HEK293 (cell line): ENCODE data around the gene INPP4B.

Experiments used
- CTCF ChIA-PET: fragments of 350-600 bp; formaldehyde crosslinking; extraction: SDS; loops from one replicate; lab custom pipeline; 2021; ENCODE audit warnings: antibody characterized with exemption; lab: Yijun Ruan, JAX
- POLR2A ChIA-PET: fragments of 300-600 bp; formaldehyde crosslinking; extraction: SDS; loops from one replicate; lab custom pipeline; 2020; ENCODE audit warnings: antibody characterized with exemption, inconsistent platforms; lab: Yijun Ruan, JAX
- H3K27ac ChIP-seq: fragments of 200-500 bp; sonication (Bioruptor generic); 2 replicates; pipeline ENCODE4 v1.5.1; 2014; ENCODE audit warnings: low read depth, low read length, control low read depth, inconsistent platforms; ENCODE audit errors: extremely low read depth
- H3K36me3 ChIP-seq, 2 experiments: fragments of 200-500 bp in 1 of 2; sonication (Bioruptor generic) in 1 of 2; 1 replicate in 1 of 2; 2 replicates in 1 of 2; pipeline ENCODE4 v1.5.1; 2014 to 2017; ENCODE audit warnings: inconsistent platforms in 2 of 2, low read length in 2 of 2; ENCODE audit not compliant: control insufficient read depth in 2 of 2, insufficient read depth in 1 of 2
- H3K4me1 ChIP-seq: fragments of 200-500 bp; sonication (Bioruptor generic); 2 replicates; pipeline ENCODE4 v1.5.1; 2014; ENCODE audit warnings: mild to moderate bottlenecking, low read length, inconsistent platforms; ENCODE audit not compliant: control insufficient read depth, insufficient read depth
- H3K4me3 ChIP-seq: 2 replicates; pipeline ENCODE4 v1.5.1; 2011; ENCODE audit warnings: low read depth, mild to moderate bottlenecking, control low read depth, low read length, moderate library complexity
- H3K9me3 ChIP-seq: fragments of 200-500 bp; sonication (Bioruptor generic); 2 replicates; pipeline ENCODE4 v1.5.1; 2014; ENCODE audit warnings: low read depth, low read length, inconsistent platforms; ENCODE audit not compliant: control insufficient read depth, insufficient read depth
- EGR2 ChIP-seq: fragments of 450-650 bp; formaldehyde crosslinking; IDR thresholded peaks from 2 replicates; pipeline ENCODE4 v1.5.1; 2016; ENCODE audit warnings: low read depth, missing biosample characterization, missing genetic modification characterization
- GLI4 ChIP-seq: fragments of 450-650 bp; formaldehyde crosslinking; IDR thresholded peaks from 2 replicates; pipeline ENCODE4 v1.5.1; 2016; ENCODE audit warnings: missing biosample characterization, missing genetic modification characterization
- HOXC10 ChIP-seq: sonication (generic); formaldehyde crosslinking; IDR thresholded peaks from 2 replicates; pipeline ENCODE4 v1.8.1; 2023; ENCODE audit warnings: mild to moderate bottlenecking, missing genetic modification reagents
- KLF10 ChIP-seq: fragments of 450-650 bp; IDR thresholded peaks from 2 replicates; pipeline ENCODE4 v1.5.1; 2018; ENCODE audit warnings: missing biosample characterization, mild to moderate bottlenecking, missing genetic modification characterization
- WT1 ChIP-seq: fragments of 450-650 bp; formaldehyde crosslinking; IDR thresholded peaks from 2 replicates; pipeline ENCODE4 v1.5.1; 2016; ENCODE audit warnings: missing biosample characterization, missing genetic modification characterization
- ZBTB48 ChIP-seq: fragments of 450-650 bp; formaldehyde crosslinking; IDR thresholded peaks from 2 replicates; pipeline ENCODE4 v1.5.1; 2016; ENCODE audit warnings: missing biosample characterization, missing genetic modification characterization
- ZNF239 ChIP-seq: fragments of 450-650 bp; formaldehyde crosslinking; IDR thresholded peaks from 2 replicates; pipeline ENCODE4 v1.5.1; 2016; ENCODE audit warnings: missing biosample characterization, missing genetic modification characterization
- ZNF311 ChIP-seq: fragments of 450-650 bp; formaldehyde crosslinking; IDR thresholded peaks from 2 replicates; pipeline ENCODE4 v1.5.1; 2017; ENCODE audit warnings: missing biosample characterization, missing genetic modification characterization, borderline replicate concordance
- ZNF324 ChIP-seq: fragments of 450-650 bp; formaldehyde crosslinking; IDR thresholded peaks from 2 replicates; pipeline ENCODE4 v1.5.1; 2016; ENCODE audit warnings: missing biosample characterization, missing genetic modification characterization
- ZNF350 ChIP-seq: fragments of 450-650 bp; formaldehyde crosslinking; IDR thresholded peaks from 2 replicates; pipeline ENCODE4 v1.5.0; 2017; ENCODE audit warnings: missing biosample characterization, mild to moderate bottlenecking, missing genetic modification characterization
- ZNF433 ChIP-seq: fragments of 450-650 bp; formaldehyde crosslinking; IDR thresholded peaks from 2 replicates; pipeline ENCODE4 v1.5.1; 2016; ENCODE audit warnings: missing biosample characterization, missing genetic modification characterization, low read depth
- ZNF555 ChIP-seq: fragments of 450-650 bp; formaldehyde crosslinking; conservative IDR thresholded peaks from 2 replicates; pipeline ENCODE4 v1.5.1; 2017; ENCODE audit warnings: missing biosample characterization, mild to moderate bottlenecking, missing genetic modification characterization, inconsistent platforms
- TF ChIP-seq, protein P1 (sequence below): fragments of 450-650 bp; formaldehyde crosslinking; IDR thresholded peaks from 2 replicates; pipeline ENCODE4 v1.5.1; 2016; ENCODE audit warnings: missing biosample characterization, missing genetic modification characterization
- TF ChIP-seq, protein P2 (sequence below): fragments of 450-650 bp; formaldehyde crosslinking; IDR thresholded peaks from 2 replicates; pipeline ENCODE4 v1.5.1; 2016; ENCODE audit warnings: missing biosample characterization, missing genetic modification characterization, borderline replicate concordance
- TF ChIP-seq, protein P3 (sequence below): fragments of 450-650 bp; formaldehyde crosslinking; IDR thresholded peaks from 2 replicates; pipeline ENCODE4 v1.5.1; 2016; ENCODE audit warnings: missing biosample characterization, missing genetic modification characterization
- TF ChIP-seq, protein P4 (sequence below): fragments of 450-650 bp; formaldehyde crosslinking; optimal IDR thresholded peaks from 2 replicates; pipeline ENCODE3; 2016; ENCODE audit warnings: missing biosample characterization, mild to moderate bottlenecking, missing genetic modification characterization
- TF ChIP-seq, protein P5 (sequence below): fragments of 450-650 bp; formaldehyde crosslinking; IDR thresholded peaks from 2 replicates; pipeline ENCODE4 v1.5.1; 2016; ENCODE audit warnings: missing biosample characterization, missing genetic modification characterization

INPP4B gene

DNA sequence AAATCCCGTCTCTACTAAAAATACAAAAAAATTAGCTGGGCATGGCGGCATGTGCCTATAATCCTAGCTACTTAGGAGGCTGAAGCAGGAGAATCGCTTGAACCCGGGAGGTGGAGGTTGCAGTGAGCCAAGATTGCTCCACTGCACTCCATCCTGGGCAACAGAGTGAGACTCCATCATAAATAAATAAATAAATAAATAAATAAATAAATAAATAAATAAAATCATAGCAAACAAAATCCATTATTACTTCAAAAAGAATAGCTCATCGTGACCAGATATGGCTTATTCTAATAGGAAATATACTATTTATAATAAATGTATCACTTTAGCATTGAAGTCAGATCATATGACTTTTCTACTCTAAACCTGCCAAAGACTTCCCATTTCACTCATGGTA, 42.2 kb downstream of the INPP4B start (continued):
- peak; percentile 43 for TF ChIP-seq ZNF555
- peak; percentile 34; the same call in 1 of the 2 replicates for TF ChIP-seq ZNF433 (tag by site-specific recombination)

DNA sequence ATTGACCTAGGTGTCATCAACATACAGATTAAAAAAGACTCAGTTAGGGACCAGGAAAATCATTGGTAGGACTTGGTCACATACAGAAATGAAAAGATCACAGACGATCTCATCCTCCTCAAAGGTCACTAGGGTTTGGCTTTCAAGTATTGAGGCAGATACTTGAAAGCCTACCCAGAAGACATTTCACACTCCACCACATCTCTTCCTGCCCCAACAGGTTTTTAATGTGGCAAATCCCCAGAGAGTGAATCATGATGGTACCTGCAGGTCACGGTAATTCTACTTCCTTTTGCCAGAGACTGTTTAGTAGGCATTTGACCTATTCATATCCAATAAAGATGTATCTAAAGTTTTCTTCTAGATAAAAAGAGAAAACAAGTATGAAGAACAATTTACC, 44.1 kb downstream of the INPP4B start:
- CTCF ChIA-PET, result no interaction called here
- TF ChIP-seq ZNF350 (tag by site-specific recombination) (no peak), ZNF239 (tag by site-specific recombination) (no peak), KLF10 (no peak), ZBTB48 (no peak), EGR2 (tag by site-specific recombination) (no peak), ZNF324 (tag by site-specific recombination) (no peak)
- TF ChIP-seq, protein P1, sequence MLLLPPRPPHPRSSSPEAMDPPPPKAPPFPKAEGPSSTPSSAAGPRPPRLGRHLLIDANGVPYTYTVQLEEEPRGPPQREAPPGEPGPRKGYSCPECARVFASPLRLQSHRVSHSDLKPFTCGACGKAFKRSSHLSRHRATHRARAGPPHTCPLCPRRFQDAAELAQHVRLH, result no peak
- TF ChIP-seq, protein P2, sequence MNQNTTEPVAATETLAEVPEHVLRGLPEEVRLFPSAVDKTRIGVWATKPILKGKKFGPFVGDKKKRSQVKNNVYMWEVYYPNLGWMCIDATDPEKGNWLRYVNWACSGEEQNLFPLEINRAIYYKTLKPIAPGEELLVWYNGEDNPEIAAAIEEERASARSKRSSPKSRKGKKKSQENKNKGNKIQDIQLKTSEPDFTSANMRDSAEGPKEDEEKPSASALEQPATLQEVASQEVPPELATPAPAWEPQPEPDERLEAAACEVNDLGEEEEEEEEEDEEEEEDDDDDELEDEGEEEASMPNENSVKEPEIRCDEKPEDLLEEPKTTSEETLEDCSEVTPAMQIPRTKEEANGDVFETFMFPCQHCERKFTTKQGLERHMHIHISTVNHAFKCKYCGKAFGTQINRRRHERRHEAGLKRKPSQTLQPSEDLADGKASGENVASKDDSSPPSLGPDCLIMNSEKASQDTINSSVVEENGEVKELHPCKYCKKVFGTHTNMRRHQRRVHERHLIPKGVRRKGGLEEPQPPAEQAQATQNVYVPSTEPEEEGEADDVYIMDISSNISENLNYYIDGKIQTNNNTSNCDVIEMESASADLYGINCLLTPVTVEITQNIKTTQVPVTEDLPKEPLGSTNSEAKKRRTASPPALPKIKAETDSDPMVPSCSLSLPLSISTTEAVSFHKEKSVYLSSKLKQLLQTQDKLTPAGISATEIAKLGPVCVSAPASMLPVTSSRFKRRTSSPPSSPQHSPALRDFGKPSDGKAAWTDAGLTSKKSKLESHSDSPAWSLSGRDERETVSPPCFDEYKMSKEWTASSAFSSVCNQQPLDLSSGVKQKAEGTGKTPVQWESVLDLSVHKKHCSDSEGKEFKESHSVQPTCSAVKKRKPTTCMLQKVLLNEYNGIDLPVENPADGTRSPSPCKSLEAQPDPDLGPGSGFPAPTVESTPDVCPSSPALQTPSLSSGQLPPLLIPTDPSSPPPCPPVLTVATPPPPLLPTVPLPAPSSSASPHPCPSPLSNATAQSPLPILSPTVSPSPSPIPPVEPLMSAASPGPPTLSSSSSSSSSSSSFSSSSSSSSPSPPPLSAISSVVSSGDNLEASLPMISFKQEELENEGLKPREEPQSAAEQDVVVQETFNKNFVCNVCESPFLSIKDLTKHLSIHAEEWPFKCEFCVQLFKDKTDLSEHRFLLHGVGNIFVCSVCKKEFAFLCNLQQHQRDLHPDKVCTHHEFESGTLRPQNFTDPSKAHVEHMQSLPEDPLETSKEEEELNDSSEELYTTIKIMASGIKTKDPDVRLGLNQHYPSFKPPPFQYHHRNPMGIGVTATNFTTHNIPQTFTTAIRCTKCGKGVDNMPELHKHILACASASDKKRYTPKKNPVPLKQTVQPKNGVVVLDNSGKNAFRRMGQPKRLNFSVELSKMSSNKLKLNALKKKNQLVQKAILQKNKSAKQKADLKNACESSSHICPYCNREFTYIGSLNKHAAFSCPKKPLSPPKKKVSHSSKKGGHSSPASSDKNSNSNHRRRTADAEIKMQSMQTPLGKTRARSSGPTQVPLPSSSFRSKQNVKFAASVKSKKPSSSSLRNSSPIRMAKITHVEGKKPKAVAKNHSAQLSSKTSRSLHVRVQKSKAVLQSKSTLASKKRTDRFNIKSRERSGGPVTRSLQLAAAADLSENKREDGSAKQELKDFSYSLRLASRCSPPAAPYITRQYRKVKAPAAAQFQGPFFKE (tag by site-specific recombination), result no peak
- TF ChIP-seq, protein P3, sequence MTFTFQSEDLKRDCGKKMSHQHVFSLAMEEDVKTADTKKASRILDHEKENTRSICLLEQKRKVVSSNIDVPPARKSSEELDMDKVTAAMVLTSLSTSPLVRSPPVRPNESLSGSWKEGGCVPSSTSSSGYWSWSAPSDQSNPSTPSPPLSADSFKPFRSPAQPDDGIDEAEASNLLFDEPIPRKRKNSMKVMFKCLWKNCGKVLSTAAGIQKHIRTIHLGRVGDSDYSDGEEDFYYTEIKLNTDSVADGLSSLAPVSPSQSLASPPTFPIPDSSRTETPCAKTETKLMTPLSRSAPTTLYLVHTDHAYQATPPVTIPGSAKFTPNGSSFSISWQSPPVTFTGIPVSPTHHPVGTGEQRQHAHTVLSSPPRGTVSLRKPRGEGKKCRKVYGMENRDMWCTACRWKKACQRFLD, result no peak
- TF ChIP-seq, protein P4, sequence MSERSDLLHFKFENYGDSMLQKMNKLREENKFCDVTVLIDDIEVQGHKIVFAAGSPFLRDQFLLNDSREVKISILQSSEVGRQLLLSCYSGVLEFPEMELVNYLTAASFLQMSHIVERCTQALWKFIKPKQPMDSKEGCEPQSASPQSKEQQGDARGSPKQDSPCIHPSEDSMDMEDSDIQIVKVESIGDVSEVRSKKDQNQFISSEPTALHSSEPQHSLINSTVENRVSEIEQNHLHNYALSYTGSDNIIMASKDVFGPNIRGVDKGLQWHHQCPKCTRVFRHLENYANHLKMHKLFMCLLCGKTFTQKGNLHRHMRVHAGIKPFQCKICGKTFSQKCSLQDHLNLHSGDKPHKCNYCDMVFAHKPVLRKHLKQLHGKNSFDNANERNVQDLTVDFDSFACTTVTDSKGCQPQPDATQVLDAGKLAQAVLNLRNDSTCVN (tag by site-specific recombination), result no peak
- no peak overlapping the region for H3K4me3 ChIP-seq
- H3K4me1 ChIP-seq, result no peaks in the 10 kb centered on the region
- no peaks in the 10 kb centered on the region for H3K36me3 ChIP-seq
- no peaks in the 10 kb centered on the region for H3K9me3 ChIP-seq
- POLR2A ChIA-PET, result no interaction called here
- H3K27ac ChIP-seq, result no peak overlapping the region

DNA sequence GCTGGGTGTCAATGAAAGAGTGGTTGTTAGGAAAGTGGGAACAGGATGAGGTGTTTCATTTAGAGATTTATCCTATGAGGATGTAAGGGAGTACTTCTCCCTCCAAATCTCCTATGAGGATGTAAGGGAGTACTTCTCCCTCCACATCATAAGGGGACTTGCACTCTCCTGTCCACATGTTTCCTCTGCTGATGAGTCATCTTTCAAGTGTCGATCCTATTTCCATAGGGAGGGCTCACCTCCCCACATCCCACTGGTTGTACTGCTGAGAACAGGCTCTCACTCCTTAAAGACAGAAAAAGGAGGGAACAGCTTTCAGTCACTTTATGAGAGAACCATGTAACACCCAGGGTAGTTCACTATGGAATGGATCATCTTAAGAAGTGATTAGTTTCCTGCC, 65.0 kb downstream of the INPP4B start:
- Histone ChIP-seq H3K4me3 (no peak overlapping the region), H3K4me1 (no peaks in the 10 kb centered on the region), H3K27ac (no peak overlapping the region), H3K36me3 (no peaks in the 10 kb centered on the region), H3K9me3 (no peaks in the 10 kb centered on the region)
- CTCF ChIA-PET, result interaction anchor here (0.6 kb wide), 1 partner anchor 11 kb away, joined by 3 read pairs; no protein-coding TSS in a partner anchor
- POLR2A ChIA-PET, result no interaction called here
- TF ChIP-seq EGR2 (tag by site-specific recombination) (no peak), GLI4 (no peak), HOXC10 (CRISPR knock-in tag) (no peak), WT1 (tag by site-specific recombination) (peak; percentile 77), ZNF311 (tag by site-specific recombination) (no peak)
- TF ChIP-seq, protein P5, sequence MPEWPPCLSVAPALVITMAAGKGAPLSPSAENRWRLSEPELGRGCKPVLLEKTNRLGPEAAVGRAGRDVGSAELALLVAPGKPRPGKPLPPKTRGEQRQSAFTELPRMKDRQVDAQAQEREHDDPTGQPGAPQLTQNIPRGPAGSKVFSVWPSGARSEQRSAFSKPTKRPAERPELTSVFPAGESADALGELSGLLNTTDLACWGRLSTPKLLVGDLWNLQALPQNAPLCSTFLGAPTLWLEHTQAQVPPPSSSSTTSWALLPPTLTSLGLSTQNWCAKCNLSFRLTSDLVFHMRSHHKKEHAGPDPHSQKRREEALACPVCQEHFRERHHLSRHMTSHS (tag by site-specific recombination), result no peak
